NCI-H748 (cell line): ENCODE data around the gene KIAA1958.

Source experiments
- DNase-seq: peaks from one replicate; lab custom pipeline; 2025; ENCODE audit not compliant: unreplicated experiment; lab: John Stamatoyannopoulos, UW

Gene KIAA1958

GRCh38 chr9:112486221-112487007 is at the start of gene KIAA1958:
Gene KIAA1958 (plus strand): TSS chr9:112486827. CDS start chr9:112574081, 87,254 bp downstream.
- peak; percentile 94 for DNase-seq

- no peak for DNase-seq
These were observed 49.2 kb upstream of the KIAA1958 start for GRCh38 chr9:112437406-112437805.

GRCh38 chr9:112439171-112439570 is 47.5 kb upstream of the KIAA1958 start:
- DNase-seq = peak; percentile 66

GRCh38 chr9:112439825-112440224 is 46.8 kb upstream of the KIAA1958 start:
- DNase-seq = peak; percentile 50

GRCh38 chr9:112443200-112443599 is 43.4 kb upstream of the KIAA1958 start:
- peak; percentile 6 for DNase-seq

- DNase-seq = no peak
These were observed 43.0 kb upstream of the KIAA1958 start for GRCh38 chr9:112443636-112444035.

- no peak for DNase-seq
These were observed 41.4 kb upstream of the KIAA1958 start for GRCh38 chr9:112445196-112445595.

GRCh38 chr9:112446080-112446479 is 40.5 kb upstream of the KIAA1958 start:
- DNase-seq = no peak

GRCh38 chr9:112446526-112446925 is 40.1 kb upstream of the KIAA1958 start:
- no peak for DNase-seq

- DNase-seq = no peak
These were observed 39.3 kb upstream of the KIAA1958 start for GRCh38 chr9:112447283-112447761.

- DNase-seq = no peak
These were observed 23.8 kb upstream of the KIAA1958 start for GRCh38 chr9:112462855-112463254.

GRCh38 chr9:112465352-112465751 is 21.3 kb upstream of the KIAA1958 start:
- no peak for DNase-seq

GRCh38 chr9:112472996-112473395 is 13.6 kb upstream of the KIAA1958 start:
- no peak for DNase-seq

GRCh38 chr9:112473986-112474385 is 12.6 kb upstream of the KIAA1958 start:
- no peak for DNase-seq

- DNase-seq = no peak
These were observed 11.3 kb upstream of the KIAA1958 start for GRCh38 chr9:112475318-112475717.

- DNase-seq = no peak
These were observed 9.3 kb upstream of the KIAA1958 start for GRCh38 chr9:112477330-112477729.

- no peak for DNase-seq
These were observed 7.4 kb upstream of the KIAA1958 start for GRCh38 chr9:112479221-112479620.

GRCh38 chr9:112484607-112485006 is 2.0 kb upstream of the KIAA1958 start:
- no peak for DNase-seq

- DNase-seq = no peak
These were observed 1.1 kb upstream of the KIAA1958 start for GRCh38 chr9:112485574-112485973.

GRCh38 chr9:112487008-112487798 is 576 bp downstream of the KIAA1958 start:
- DNase-seq = peak; percentile 69

- peak; percentile 31 for DNase-seq
These were observed 1.2 kb downstream of the KIAA1958 start for GRCh38 chr9:112487799-112488340.
